Fibroblast of villous mesenchyme (primary cell): ENCODE results near the gene GGT6. TPM values are rescaled to one million over a fixed set of nuclear protein-coding genes. Genes with fewer than 3 reads are reported as not detected.

ENCODE experiments used
- DNase-seq: peaks from one replicate; pipeline ENCODE4 v3.0.0-alpha.2; 2010; ENCODE audit warnings: low read depth
- H3K4me3 ChIP-seq: 2 replicates; pipeline ENCODE4 v1.5.1; 2011; ENCODE audit warnings: low read depth, mild to moderate bottlenecking, low read length
- total RNA-seq: library from RNA; depleted of rRNA; stranded (reverse); fragments of >200 nt; gene quantifications from 2 replicates; pipeline ENCODE4 v1.2.3, GENCODE V29; 2012
- TF ChIP-seq, protein P1 (sequence below): IDR thresholded peaks from 2 replicates; pipeline ENCODE4 v1.5.1; 2012; ENCODE audit warnings: low read depth, mild to moderate bottlenecking, low read length; ENCODE audit not compliant: insufficient read depth

The GGT6 gene
- total RNA-seq, 1 donor, result not detected

GRCh38 chr17:4551796-4552525 is 8.4 kb downstream of the GGT6 start:
- TF ChIP-seq, protein P1, sequence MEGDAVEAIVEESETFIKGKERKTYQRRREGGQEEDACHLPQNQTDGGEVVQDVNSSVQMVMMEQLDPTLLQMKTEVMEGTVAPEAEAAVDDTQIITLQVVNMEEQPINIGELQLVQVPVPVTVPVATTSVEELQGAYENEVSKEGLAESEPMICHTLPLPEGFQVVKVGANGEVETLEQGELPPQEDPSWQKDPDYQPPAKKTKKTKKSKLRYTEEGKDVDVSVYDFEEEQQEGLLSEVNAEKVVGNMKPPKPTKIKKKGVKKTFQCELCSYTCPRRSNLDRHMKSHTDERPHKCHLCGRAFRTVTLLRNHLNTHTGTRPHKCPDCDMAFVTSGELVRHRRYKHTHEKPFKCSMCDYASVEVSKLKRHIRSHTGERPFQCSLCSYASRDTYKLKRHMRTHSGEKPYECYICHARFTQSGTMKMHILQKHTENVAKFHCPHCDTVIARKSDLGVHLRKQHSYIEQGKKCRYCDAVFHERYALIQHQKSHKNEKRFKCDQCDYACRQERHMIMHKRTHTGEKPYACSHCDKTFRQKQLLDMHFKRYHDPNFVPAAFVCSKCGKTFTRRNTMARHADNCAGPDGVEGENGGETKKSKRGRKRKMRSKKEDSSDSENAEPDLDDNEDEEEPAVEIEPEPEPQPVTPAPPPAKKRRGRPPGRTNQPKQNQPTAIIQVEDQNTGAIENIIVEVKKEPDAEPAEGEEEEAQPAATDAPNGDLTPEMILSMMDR, result no peak
- DNase-seq, result no peak
- no peak overlapping the region for H3K4me3 ChIP-seq

DNA sequence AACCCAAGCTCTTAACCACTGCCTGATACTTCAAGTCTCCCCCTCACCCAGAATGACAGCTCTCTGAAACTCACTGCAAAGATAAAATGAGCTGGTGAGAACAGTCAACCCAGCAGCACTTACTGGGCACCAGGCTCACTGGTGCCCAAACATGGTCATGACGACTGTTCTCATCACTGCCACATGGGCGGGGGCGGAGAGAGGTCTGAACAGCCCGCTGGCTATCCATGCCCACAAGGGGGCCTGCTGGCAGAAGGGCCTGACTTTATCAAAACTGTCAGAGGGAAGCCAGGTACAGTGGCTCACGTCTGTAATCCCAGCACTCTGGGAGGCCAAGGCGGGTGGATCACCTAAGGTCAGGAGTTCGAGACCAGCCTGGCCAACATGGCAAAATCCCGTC is 9.2 kb downstream of the GGT6 start:
- TF ChIP-seq, protein P1, result no peak
- H3K4me3 ChIP-seq, result no peak overlapping the region
- no peak for DNase-seq

DNA sequence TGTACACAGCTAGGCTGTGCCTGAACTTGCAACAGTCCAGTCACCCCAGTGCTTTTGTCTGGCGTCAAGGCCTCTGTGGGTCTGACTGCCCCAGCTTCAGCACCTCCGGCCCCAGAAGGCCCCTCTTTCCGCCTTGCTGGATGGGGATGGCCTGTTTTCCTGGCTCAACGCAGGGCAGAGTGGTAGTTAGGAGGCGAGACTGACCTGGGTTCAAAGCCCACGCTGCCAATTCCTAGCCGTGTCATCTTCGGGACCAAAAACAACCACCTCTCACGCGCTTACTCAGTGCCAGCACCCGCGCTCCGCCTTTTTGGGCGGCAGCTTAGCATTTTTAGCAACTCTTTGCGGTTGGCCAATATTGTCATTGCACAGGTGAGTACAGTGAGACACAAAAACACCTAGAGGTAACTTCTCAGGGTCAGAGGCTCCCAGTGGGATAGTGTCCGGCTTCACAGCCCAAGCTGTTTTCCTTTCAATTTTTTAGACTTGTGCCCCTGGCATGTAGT is 9.8 kb downstream of the GGT6 start:
- TF ChIP-seq, protein P1, result no peak
- no peak overlapping the region for H3K4me3 ChIP-seq
- DNase-seq, result no peak

DNA sequence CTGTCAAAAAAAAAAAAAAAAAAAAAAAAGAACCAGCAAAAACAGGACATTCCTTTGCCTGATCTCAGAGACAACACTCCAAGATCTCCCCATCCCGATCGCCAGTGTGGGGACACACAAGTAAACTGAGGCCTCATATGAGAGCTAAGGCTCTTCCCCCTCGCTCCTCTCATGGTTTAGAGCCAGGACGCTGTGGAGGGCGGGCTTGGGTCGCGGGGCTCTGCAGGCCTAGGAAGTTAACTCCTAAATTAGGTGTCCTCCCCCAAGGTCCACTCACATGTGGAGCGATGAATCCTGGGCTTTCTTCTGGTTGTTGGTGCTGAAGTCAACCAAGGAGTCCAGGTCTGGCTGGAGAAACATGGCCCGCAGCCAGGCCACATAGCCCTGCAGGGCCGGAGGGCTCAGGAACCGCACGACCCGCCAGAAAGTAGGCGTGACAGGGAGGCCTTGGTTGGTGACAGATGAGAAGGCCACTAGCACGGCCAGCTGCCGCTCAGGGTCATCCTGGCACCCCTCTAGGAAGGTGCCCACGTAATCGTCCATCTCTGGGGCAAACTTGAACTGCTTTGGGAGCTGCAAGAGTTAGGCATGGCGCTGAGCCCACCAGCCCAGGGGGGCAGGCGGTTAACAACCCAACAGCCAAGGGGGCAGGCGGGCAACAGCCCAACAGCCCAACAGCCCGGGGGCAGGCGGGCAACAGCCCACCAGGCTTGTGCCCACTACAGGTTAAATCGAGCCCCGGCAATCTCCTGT is 10.4 kb downstream of the GGT6 start:
- H3K4me3 ChIP-seq, result no peak overlapping the region
- TF ChIP-seq, protein P1, result no peak
- no peak for DNase-seq

DNA sequence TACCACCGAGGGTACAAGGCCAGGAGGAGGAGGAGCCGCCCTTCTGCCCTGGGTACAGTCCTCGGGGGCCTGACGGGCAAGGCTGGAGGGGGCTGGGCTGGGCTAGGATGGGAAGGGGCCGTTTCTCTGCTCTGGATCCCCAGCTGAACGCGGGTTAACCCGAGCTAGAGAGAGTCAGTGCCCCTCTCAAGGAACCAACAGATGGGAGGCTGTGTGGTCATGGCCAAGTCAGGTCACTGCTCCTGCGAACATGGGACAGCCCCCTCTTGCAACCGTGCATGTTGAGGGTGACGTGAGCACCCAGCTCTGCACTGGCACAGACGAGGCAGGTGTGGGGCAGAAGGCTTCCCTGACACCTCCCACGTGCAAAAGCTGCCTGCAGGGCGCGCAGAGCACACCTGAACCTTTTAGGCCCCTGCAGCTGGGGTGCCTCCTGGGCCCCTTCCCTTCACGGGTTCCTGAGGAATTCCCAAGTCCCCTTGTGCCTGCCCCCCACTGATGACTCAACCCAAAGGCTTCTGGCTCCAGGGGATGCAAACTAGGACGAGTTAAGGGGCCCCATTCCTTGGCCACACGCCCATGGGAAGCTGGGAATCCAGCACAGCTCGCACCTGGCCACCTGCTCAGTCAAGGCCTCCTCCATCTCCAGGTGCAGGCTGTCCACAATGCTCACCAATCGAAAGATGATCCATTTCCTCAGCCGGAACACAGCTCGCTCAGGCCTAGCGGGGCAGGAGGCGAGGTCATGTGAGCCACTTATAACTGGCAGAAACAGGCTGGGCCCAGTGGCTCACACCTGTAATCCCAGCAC is 11.5 kb downstream of the GGT6 start:
- no peak for DNase-seq
- no peak overlapping the region for H3K4me3 ChIP-seq
- TF ChIP-seq, protein P1, result no peak

GRCh38 chr17:4548061-4548461 is 12.3 kb downstream of the GGT6 start:
- no peak for DNase-seq
- H3K4me3 ChIP-seq, result no peak overlapping the region
- TF ChIP-seq, protein P1, result no peak
